ENCODE results near the gene TATDN2.
"Not testable (repeated sequence)": the region's sequence is repeated elsewhere in the genome, so short reads cannot be mapped to it uniquely, and the experiment has no call there.

The TATDN2 gene

GRCh38 chr3:10292505-10293419, 44.5 kb downstream of the TATDN2 start, which contains the start of gene GHRL:
Gene GHRL, minus strand, starts transcription at chr3:10292947. Its CDS starts 2,767 bp downstream, at chr3:10290180.
- no peak for ATAC-seq (ENCODE audit: insufficient read depth, low read depth)
- no peaks in the 10 kb centered on the region for H3K79me2 ChIP-seq (ENCODE audit: insufficient read depth, low read length)
- H3K36me3 ChIP-seq (ENCODE audit: insufficient read depth, low read length), result peaks cover 22% of the 10 kb centered on the region; the same call in 1 of the 2 replicates
- H3K9me3 ChIP-seq (ENCODE audit: insufficient read depth, low read length, severe bottlenecking), result no peaks in the 10 kb centered on the region
- no peak for DNase-seq
- H3K4me1 ChIP-seq (ENCODE audit: insufficient read depth, low read length), result no peaks in the 10 kb centered on the region
- no peaks in the 10 kb centered on the region for H4K20me1 ChIP-seq (ENCODE audit: insufficient read depth, low read length)
- no peak within 1 kb of the TSS for H3K27ac ChIP-seq (ENCODE audit: low read length)
- no peak within 1 kb of the TSS for H3K9ac ChIP-seq (ENCODE audit: low read depth, low read length)
- H3K4me2 ChIP-seq (ENCODE audit: insufficient read depth, low read length), result no peak within 1 kb of the TSS
- H3K4me3 ChIP-seq (ENCODE audit: low read depth in 1 of 2, low read length in 2 of 2), result no peak within 1 kb of the TSS
- no peaks in the 10 kb centered on the region for H3K27me3 ChIP-seq (ENCODE audit: insufficient read depth, low read length, poor library complexity)
- no peak within 1 kb of the TSS for H2AFZ ChIP-seq (ENCODE audit: low read depth, low read length)
- TF ChIP-seq EZH2 (IDR thresholded peaks at IDR 0.05; ENCODE audit: borderline replicate concordance, low read depth, low read length, severe bottlenecking), result no peak
- TF ChIP-seq CTCF (IDR thresholded peaks at IDR 0.05; ENCODE audit: borderline replicate concordance, extremely low read depth, low read length, poor library complexity, severe bottlenecking), result no peak

DNA sequence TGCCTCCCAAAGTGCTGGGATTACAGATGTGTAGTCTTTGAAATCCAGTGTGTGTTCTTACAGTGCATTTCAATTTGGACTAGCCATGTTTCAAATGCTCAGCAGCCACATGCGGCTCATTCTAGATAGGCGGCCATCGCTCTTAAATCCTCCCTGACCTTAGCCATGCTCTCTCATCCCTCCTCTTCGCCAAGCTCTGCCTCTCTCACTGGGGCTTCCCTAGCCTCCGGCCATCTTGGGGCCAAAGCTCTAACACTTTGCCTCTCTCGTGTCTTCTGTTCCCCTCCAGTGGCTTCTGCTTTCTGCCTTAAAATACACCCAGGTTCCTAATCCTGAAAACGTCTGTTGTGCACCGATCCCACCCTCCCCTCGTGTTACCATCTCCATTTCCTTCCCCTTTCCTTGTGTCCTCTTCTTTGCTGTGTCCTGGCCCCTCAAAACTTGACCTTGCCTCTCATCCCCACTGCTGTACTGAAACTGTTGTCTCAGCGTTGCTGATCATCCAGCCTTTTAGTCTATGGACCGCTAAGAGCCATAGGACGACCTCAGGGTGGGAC, 45.8 kb downstream of the TATDN2 start:
- H3K4me2 ChIP-seq (ENCODE audit: insufficient read depth, low read length), result no peak overlapping the region
- ATAC-seq (ENCODE audit: insufficient read depth, low read depth) (no peak), DNase-seq (no peak)
- no peak overlapping the region for H3K9ac ChIP-seq (ENCODE audit: low read depth, low read length)
- H3K9me3 ChIP-seq (ENCODE audit: insufficient read depth, low read length, severe bottlenecking), result no peaks in the 10 kb centered on the region
- H3K36me3 ChIP-seq (ENCODE audit: insufficient read depth, low read length), result peaks cover 15% of the 10 kb centered on the region; the same call in 1 of the 2 replicates
- H3K4me1 ChIP-seq (ENCODE audit: insufficient read depth, low read length), result no peaks in the 10 kb centered on the region
- no peak overlapping the region for H3K27ac ChIP-seq (ENCODE audit: low read length)
- H3K79me2 ChIP-seq (ENCODE audit: insufficient read depth, low read length), result no peaks in the 10 kb centered on the region
- no peak overlapping the region for H2AFZ ChIP-seq (ENCODE audit: low read depth, low read length)
- no peak overlapping the region for H3K4me3 ChIP-seq (ENCODE audit: low read depth in 1 of 2, low read length in 2 of 2)
- no peaks in the 10 kb centered on the region for H3K27me3 ChIP-seq (ENCODE audit: insufficient read depth, low read length, poor library complexity)
- H4K20me1 ChIP-seq (ENCODE audit: insufficient read depth, low read length), result no peaks in the 10 kb centered on the region
- no peak for TF ChIP-seq EZH2 (IDR thresholded peaks at IDR 0.05; ENCODE audit: borderline replicate concordance, low read depth, low read length, severe bottlenecking)
- no peak for TF ChIP-seq CTCF (IDR thresholded peaks at IDR 0.05; ENCODE audit: borderline replicate concordance, extremely low read depth, low read length, poor library complexity, severe bottlenecking)

- not testable (repeated sequence) for H3K9ac ChIP-seq (ENCODE audit: low read depth, low read length); H2AFZ ChIP-seq (ENCODE audit: low read depth, low read length); H3K79me2 ChIP-seq (ENCODE audit: insufficient read depth, low read length); H3K27me3 ChIP-seq (ENCODE audit: insufficient read depth, low read length, poor library complexity); DNase-seq; H3K27ac ChIP-seq (ENCODE audit: low read length); H3K4me3 ChIP-seq (ENCODE audit: low read depth in 1 of 2, low read length in 2 of 2); H3K4me2 ChIP-seq (ENCODE audit: insufficient read depth, low read length); ATAC-seq (ENCODE audit: insufficient read depth, low read depth); H3K9me3 ChIP-seq (ENCODE audit: insufficient read depth, low read length, severe bottlenecking); H3K4me1 ChIP-seq (ENCODE audit: insufficient read depth, low read length)
- Histone ChIP-seq H4K20me1 (ENCODE audit: insufficient read depth, low read length) (peaks cover 12% of the 10 kb centered on the region), H3K36me3 (ENCODE audit: insufficient read depth, low read length) (peaks cover 50% of the 10 kb centered on the region)
Observed at GRCh38 chr3:10298064-10298463, 49.8 kb downstream of the TATDN2 start.

DNA sequence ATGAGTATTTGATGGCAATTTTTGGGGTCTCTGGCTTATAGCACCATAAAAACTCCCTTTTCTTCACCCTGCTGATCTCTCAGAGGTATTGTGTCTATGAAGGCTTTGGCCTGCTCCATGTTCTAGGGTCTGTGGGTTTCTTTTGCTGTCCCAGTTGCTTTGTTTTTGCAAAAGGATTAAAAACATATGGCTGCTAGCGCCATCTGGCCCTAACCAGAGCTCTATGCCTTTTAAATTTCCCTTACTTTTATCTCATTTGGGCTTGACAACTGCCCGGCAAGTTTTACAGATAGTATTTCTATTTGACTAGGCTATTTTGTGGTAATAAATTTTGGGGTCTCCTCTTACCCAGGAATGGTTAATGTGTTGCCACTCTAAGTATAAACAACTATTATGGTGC, 50.9 kb downstream of the TATDN2 start:
- DNase-seq (no peak), ATAC-seq (ENCODE audit: insufficient read depth, low read depth) (no peak)
- Histone ChIP-seq H3K4me1 (ENCODE audit: insufficient read depth, low read length) (no peaks in the 10 kb centered on the region), H3K4me2 (ENCODE audit: insufficient read depth, low read length) (no peak overlapping the region), H3K4me3 (ENCODE audit: low read depth in 1 of 2, low read length in 2 of 2) (no peak overlapping the region), H4K20me1 (ENCODE audit: insufficient read depth, low read length) (peaks cover 15% of the 10 kb centered on the region), H3K27me3 (ENCODE audit: insufficient read depth, low read length, poor library complexity) (no peaks in the 10 kb centered on the region), H3K9ac (ENCODE audit: low read depth, low read length) (no peak overlapping the region), H3K36me3 (ENCODE audit: insufficient read depth, low read length) (peaks cover 61% of the 10 kb centered on the region), H3K9me3 (ENCODE audit: insufficient read depth, low read length, severe bottlenecking) (no peaks in the 10 kb centered on the region), H2AFZ (ENCODE audit: low read depth, low read length) (no peak overlapping the region), H3K27ac (ENCODE audit: low read length) (no peak overlapping the region), H3K79me2 (ENCODE audit: insufficient read depth, low read length) (no peaks in the 10 kb centered on the region)
- TF ChIP-seq EZH2 (IDR thresholded peaks at IDR 0.05; ENCODE audit: borderline replicate concordance, low read depth, low read length, severe bottlenecking) (no peak), CTCF (IDR thresholded peaks at IDR 0.05; ENCODE audit: borderline replicate concordance, extremely low read depth, low read length, poor library complexity, severe bottlenecking) (no peak)
